Natural killer cell (primary cell): ENCODE measurements around the gene PRAMEF12. TPM values are rescaled to one million over a fixed set of nuclear protein-coding genes. Genes with fewer than 3 reads are reported as not detected.
"Not testable (repeated sequence)": the region's sequence is repeated elsewhere in the genome, so short reads cannot be mapped to it uniquely, and the experiment has no call there.

Experiments used
- ATAC-seq, 3 donors: fragments of 150-1000 bp in 2 of 3; fragments of 200-7000 bp in 1 of 3; cut with Tn5 transposase; 1 replicate in 1 of 3; 2 replicates in 2 of 3; pipeline ENCODE4 v1.10.0; 2021; ENCODE audit warnings: mild to moderate bottlenecking in 2 of 3, moderate library complexity in 2 of 3
- DNase-seq, 2 donors: peaks; one replicate each; pipeline versions ENCODE4 v3.0.0 to v3.0.0-alpha.2; 2013 to 2021; ENCODE audit warnings: mixed read lengths in 1 of 2
- H3K27ac ChIP-seq: one replicate; pipeline ENCODE4 v1.5.1; 2013; ENCODE audit warnings: mild to moderate bottlenecking, low read length
- H3K27me3 ChIP-seq: one replicate; pipeline ENCODE4 v1.6.1; 2013; ENCODE audit warnings: low read length; ENCODE audit not compliant: control insufficient read depth, insufficient read depth
- H3K36me3 ChIP-seq: one replicate; pipeline ENCODE4 v1.6.1; 2013; ENCODE audit warnings: low read length; ENCODE audit not compliant: control insufficient read depth, insufficient read depth
- H3K4me1 ChIP-seq: one replicate; pipeline ENCODE4 v1.6.1; 2013; ENCODE audit warnings: low read length; ENCODE audit not compliant: control insufficient read depth, insufficient read depth
- H3K4me3 ChIP-seq: one replicate; pipeline ENCODE4 v1.5.1; 2013; ENCODE audit warnings: low read length
- H3K9me3 ChIP-seq: one replicate; pipeline ENCODE4 v1.6.1; 2013; ENCODE audit warnings: low read length; ENCODE audit not compliant: control insufficient read depth, insufficient read depth
- H3K27ac Mint-ChIP-seq, 2 donors: one replicate each; pipeline ENCODE4 v1.8.0; 2022; ENCODE audit warnings: mild to moderate bottlenecking in 2 of 2, mixed read lengths in 2 of 2, moderate library complexity in 1 of 2
- H3K27me3 Mint-ChIP-seq, 2 donors: one replicate each; pipeline ENCODE4 v1.8.0; 2022; ENCODE audit warnings: low read depth in 2 of 2, mixed read lengths in 2 of 2
- H3K36me3 Mint-ChIP-seq: one replicate; pipeline ENCODE4 v1.8.0; 2022; ENCODE audit warnings: mixed read lengths
- H3K4me1 Mint-ChIP-seq, 2 donors: one replicate each; pipeline ENCODE4 v1.8.0; 2022; ENCODE audit warnings: mixed read lengths in 2 of 2
- H3K4me3 Mint-ChIP-seq: one replicate; pipeline ENCODE4 v1.8.0; 2022; ENCODE audit warnings: mild to moderate bottlenecking, moderate library complexity, mixed read lengths
- H3K9me3 Mint-ChIP-seq, 2 donors: one replicate each; pipeline ENCODE4 v1.8.0; 2022; ENCODE audit warnings: mixed read lengths in 2 of 2
- CTCF ChIP-seq: fragments of 200-600 bp; IDR thresholded peaks from one replicate; pipeline ENCODE4 v1.8.0; 2022; ENCODE audit warnings: antibody characterized with exemption
- WGBS: methylation state at CpG from one replicate; pipeline ENCODE4 v1.1.7; 2013; ENCODE audit warnings: missing lambda C conversion rate; ENCODE audit not compliant: insufficient coverage; 5-methylcytosine and 5-hydroxymethylcytosine counted together
- intact Hi-C: fragments of 100-400 bp; cut with micrococcal nuclease; formaldehyde crosslinking; loops from one replicate; pipeline ENCODE4 v1.14.2; 2022
- total RNA-seq, 4 donors: library from RNA; stranded (reverse); fragments of 120-200 nt in 1 of 4; gene quantifications; one replicate each; pipeline versions ENCODE4 v1.2.3 to v1.2.4, GENCODE V29; 2013 to 2022

The PRAMEF12 gene
- total RNA-seq, 3 donors from 2014 or later (not counting 1 experiment from before 2014, with no cell fraction given) = not detected

DNA sequence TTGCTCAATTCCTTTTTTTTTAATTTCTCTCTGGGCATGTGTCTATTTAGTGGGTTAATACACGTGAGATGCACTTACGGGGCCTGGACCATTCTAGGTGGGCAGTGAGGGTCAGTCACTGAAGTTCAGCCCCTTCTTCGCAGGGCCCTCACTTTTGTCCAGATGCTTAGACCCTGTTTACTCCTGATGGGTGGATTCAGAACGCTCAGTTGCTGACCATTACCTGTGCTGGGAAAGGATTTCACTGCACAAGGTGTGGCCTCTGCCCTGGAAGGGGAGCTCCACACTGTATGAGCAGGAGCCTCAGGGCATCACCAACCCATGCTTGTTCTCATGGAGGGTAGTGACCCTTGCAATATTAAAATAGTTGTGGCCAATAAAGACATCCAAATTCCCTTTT is 4.5 kb downstream of the PRAMEF12 start:
- Histone ChIP-seq H3K27me3 (no peaks in the 10 kb centered on the region), H3K4me1 (no peaks in the 10 kb centered on the region), H3K27ac (no peak overlapping the region), H3K9me3 (no peaks in the 10 kb centered on the region), H3K36me3 (no peaks in the 10 kb centered on the region), H3K4me3 (no peak overlapping the region)
- intact Hi-C loops = no loop called here
- H3K4me3 Mint-ChIP-seq = no peak overlapping the region
- TF ChIP-seq CTCF = no peak
- H3K27me3 Mint-ChIP-seq = peaks cover 6 to 27% of the 10 kb centered on the region in 2 donors
- WGBS = 87% methylated on average over 4 of the region's 4 CpGs
- DNase-seq (no peak), ATAC-seq (no peak)
- H3K36me3 Mint-ChIP-seq = no peaks in the 10 kb centered on the region
- no peak overlapping the region for H3K27ac Mint-ChIP-seq
- no peaks in the 10 kb centered on the region for H3K9me3 Mint-ChIP-seq
- H3K4me1 Mint-ChIP-seq = no peaks in the 10 kb centered on the region

GRCh38 chr1:12778907-12779306 is 5.4 kb downstream of the PRAMEF12 start:
- H3K27me3 Mint-ChIP-seq = peaks cover 6 to 25% of the 10 kb centered on the region in 2 donors
- no peaks in the 10 kb centered on the region for H3K4me1 Mint-ChIP-seq
- no peak overlapping the region for H3K27ac Mint-ChIP-seq
- DNase-seq (no peak), ATAC-seq (no peak)
- no peaks in the 10 kb centered on the region for H3K9me3 Mint-ChIP-seq
- Histone ChIP-seq H3K36me3 (no peaks in the 10 kb centered on the region), H3K27ac (no peak overlapping the region), H3K4me1 (no peaks in the 10 kb centered on the region), H3K27me3 (no peaks in the 10 kb centered on the region), H3K9me3 (no peaks in the 10 kb centered on the region), H3K4me3 (no peak overlapping the region)
- WGBS = 96% methylated on average over 6 of the region's 6 CpGs
- no peak overlapping the region for H3K4me3 Mint-ChIP-seq
- H3K36me3 Mint-ChIP-seq = no peaks in the 10 kb centered on the region
- intact Hi-C loops = no loop called here
- TF ChIP-seq CTCF = no peak

GRCh38 chr1:12781488-12781887 is 8.0 kb downstream of the PRAMEF12 start:
- H3K9me3 ChIP-seq = peaks cover 16% of the 10 kb centered on the region
- H3K36me3 ChIP-seq, H3K27me3 ChIP-seq, intact Hi-C loops, H3K27ac ChIP-seq, H3K4me3 Mint-ChIP-seq, H3K4me1 Mint-ChIP-seq, H3K9me3 Mint-ChIP-seq, H3K27ac Mint-ChIP-seq, ATAC-seq, H3K4me3 ChIP-seq, H3K36me3 Mint-ChIP-seq, DNase-seq, H3K4me1 ChIP-seq: not testable (repeated sequence)
- H3K27me3 Mint-ChIP-seq = peaks cover 6 to 18% of the 10 kb centered on the region in 2 donors
- no CpG with 5 or more reads among the region's 5 CpGs for WGBS

DNA sequence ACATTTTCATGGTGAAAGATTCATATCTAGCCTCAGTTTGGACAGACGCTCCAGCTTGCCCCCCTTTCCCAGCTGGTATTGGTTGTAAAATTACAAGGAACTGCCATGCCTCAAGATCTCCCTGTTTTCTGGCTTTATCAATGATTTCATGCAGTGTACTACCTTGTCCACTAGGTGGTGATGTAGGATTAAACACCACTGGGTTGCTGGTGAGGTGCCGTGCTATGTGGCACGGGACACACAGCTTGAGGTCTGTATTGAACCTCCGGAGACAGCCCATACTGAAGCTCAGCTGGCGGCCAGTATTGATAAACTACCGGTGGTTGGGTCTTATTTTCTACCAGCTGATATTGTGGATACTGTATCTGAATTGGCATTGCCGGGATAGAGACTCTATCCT is 10.2 kb downstream of the PRAMEF12 start:
- H3K4me1 ChIP-seq = not testable (repeated sequence)
- peaks cover 2 to 10% of the 10 kb centered on the region in 2 donors for H3K27me3 Mint-ChIP-seq

DNA sequence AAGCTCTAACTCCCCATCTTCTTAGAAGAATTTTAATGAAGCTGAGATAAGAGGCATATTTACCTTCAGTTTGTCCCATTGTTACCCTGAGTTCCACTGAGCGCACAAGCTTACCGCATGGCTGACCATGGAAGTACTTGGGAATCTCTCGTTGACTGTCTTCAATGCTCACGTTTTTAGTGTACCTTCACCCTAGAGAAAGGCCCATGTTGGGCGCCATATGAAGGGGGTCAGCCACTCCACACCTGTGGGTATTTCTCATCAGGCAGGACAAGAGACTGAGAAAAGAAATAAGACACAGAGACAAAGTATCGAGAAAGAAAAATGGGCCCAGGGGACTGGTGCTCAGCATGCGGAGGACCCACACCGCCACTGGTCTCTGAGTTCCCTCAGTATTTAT is 11.2 kb downstream of the PRAMEF12 start:
- not testable (repeated sequence) for H3K4me1 Mint-ChIP-seq, H3K36me3 ChIP-seq

More for the DNA sequence above, 10.2 kb downstream of the PRAMEF12 start:
- H3K4me3 ChIP-seq, H3K27ac ChIP-seq, H3K27ac Mint-ChIP-seq, H3K4me3 Mint-ChIP-seq, H3K9me3 Mint-ChIP-seq, H3K4me1 Mint-ChIP-seq, H3K36me3 ChIP-seq, intact Hi-C loops, H3K27me3 ChIP-seq, H3K36me3 Mint-ChIP-seq, ATAC-seq, DNase-seq: not testable (repeated sequence)
- peaks cover 16% of the 10 kb centered on the region for H3K9me3 ChIP-seq
- 51% methylated on average over 6 of the region's 7 CpGs for WGBS

DNA sequence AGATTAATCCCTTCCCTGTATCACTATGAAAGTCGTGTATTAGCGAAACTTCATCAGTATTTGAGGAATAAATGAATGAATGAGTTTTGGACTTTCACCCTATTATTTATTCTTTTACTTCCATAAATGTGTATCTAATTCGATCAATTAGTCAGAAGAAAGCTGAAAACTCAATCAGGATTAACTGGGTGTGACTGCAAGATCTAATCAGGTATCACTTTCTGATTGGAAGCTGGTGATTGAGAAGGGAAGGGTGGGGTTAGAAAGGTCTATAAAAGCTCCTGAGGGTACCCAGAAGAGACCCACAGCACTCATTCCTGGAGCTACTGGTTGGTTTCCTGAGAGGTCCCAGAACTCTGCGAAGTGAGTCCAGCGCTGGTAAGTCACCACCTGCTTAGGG is 17.6 kb downstream of the PRAMEF12 start, which contains the start of gene PRAMEF1:
TSS of gene PRAMEF1 (plus strand) at position 301 of the 400 bp plus-strand sequence. CDS start 1,831 bp downstream, outside the sequence.
- H3K27me3 Mint-ChIP-seq, ATAC-seq, H3K9me3 ChIP-seq, DNase-seq, H3K4me1 ChIP-seq, H3K4me1 Mint-ChIP-seq, H3K27me3 ChIP-seq, H3K9me3 Mint-ChIP-seq, H3K27ac Mint-ChIP-seq, H3K36me3 ChIP-seq, H3K4me3 ChIP-seq, H3K36me3 Mint-ChIP-seq, intact Hi-C loops, H3K27ac ChIP-seq, H3K4me3 Mint-ChIP-seq: not testable (repeated sequence)
- WGBS = no CpG with 5 or more reads among the region's 5 CpGs

More for the DNA sequence above, 11.2 kb downstream of the PRAMEF12 start:
- H3K27ac Mint-ChIP-seq, H3K4me3 Mint-ChIP-seq, H3K36me3 Mint-ChIP-seq, H3K9me3 Mint-ChIP-seq, H3K27me3 Mint-ChIP-seq, H3K4me1 ChIP-seq, DNase-seq, intact Hi-C loops, ATAC-seq, H3K27me3 ChIP-seq, H3K27ac ChIP-seq, H3K4me3 ChIP-seq: not testable (repeated sequence)
- WGBS = 91% methylated on average over 7 of the region's 8 CpGs
- H3K9me3 ChIP-seq = peaks cover 16% of the 10 kb centered on the region
